Thyroid gland (tissue), 4 donors: ENCODE data around the gene RRP15.

Experiments used
- CTCF ChIP-seq, 6 experiments: fragments of 200-600 bp in 3 of 6; fragments of 450-650 bp in 3 of 6; sonication (generic) in 3 of 6; IDR thresholded peaks; one replicate each; pipeline ENCODE4 v1.5.1; 2016 to 2019; ENCODE audit warnings: antibody characterized with exemption in 6 of 6, mild to moderate bottlenecking in 2 of 6, inconsistent platforms in 1 of 6, moderate library complexity in 1 of 6
- POLR2A ChIP-seq, 2 donors: fragments of 450-650 bp; IDR thresholded peaks; one replicate each; pipeline ENCODE4 v1.6.1; 2017; ENCODE audit warnings: antibody characterized with exemption in 2 of 2, mild to moderate bottlenecking in 2 of 2, moderate library complexity in 1 of 2

DNA sequence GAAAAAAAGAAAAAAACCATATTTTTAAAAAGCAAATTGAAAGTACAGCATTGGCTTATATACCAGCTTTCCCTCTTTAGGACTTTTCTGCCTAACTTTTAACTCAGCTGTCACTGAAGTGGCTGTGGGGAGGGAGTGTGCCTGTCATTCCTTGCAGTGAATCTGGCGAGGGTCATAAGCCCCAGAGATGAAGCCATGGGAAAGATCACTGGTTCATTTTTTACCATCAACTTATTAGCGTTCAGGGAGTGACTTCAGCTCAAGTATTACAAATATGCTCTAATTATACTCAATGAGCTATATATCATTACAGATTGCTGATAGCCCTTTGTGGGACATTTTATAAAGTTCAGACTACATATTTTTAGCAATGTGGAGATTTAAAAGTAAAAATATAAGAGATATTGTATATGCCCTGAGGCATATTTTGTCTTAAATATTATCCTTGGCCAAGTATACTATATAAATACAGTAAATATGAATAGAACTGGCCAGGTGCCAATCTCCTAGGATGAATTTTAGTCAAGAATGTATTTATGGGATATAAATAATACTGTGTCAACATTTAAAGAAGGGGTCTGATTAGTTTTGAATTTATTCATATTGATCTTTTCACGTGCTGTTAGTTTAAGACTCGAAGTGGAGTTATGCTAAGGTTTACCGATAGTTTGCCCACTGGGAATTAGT, 64.4 kb downstream of the RRP15 start:
- TF ChIP-seq CTCF (IDR thresholded peaks at IDR 0.05) (no peak), POLR2A (IDR thresholded peaks at IDR 0.05) (no peak)
